ENCODE measurements around the gene ZBTB21.
"Not testable (repeated sequence)": the region's sequence is repeated elsewhere in the genome, so short reads cannot be mapped to it uniquely, and the experiment has no call there.

The ZBTB21 gene

DNA sequence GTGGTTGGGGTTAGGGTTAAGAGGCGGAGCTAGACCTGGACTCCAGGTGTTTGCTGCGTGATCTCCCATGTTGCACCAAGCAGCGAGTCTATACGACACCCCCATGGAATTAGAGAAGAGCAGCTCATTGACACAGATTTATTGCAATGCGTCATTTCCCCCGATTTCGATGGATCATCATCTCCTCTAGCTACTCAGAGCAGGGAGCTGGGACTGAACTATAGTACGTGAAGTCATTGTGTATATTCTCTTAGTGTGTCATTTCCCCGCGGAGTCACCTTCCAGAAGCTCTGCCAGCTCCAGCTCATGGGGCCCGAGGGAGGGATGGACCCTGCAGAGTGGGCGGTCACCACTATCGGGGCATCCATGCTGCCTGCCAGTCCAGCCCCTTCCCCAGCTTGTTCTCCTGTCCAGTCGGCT, 48.9 kb downstream of the ZBTB21 start:
- H3K9me3 ChIP-seq (ENCODE audit: low read length), result no peaks in the 10 kb centered on the region
- no peaks in the 10 kb centered on the region for H3K36me3 ChIP-seq (ENCODE audit: insufficient read depth, low read length)
- no peaks in the 10 kb centered on the region for H3K27me3 ChIP-seq (ENCODE audit: insufficient read depth, low read length)
- H2AFZ ChIP-seq (ENCODE audit: low read depth, low read length), result peak overlapping the region; percentile 24
- no peak overlapping the region for H3K4me3 ChIP-seq (ENCODE audit: low read length)
- H3K4me1 ChIP-seq (ENCODE audit: insufficient read depth, low read length), result peaks cover 17% of the 10 kb centered on the region

DNA sequence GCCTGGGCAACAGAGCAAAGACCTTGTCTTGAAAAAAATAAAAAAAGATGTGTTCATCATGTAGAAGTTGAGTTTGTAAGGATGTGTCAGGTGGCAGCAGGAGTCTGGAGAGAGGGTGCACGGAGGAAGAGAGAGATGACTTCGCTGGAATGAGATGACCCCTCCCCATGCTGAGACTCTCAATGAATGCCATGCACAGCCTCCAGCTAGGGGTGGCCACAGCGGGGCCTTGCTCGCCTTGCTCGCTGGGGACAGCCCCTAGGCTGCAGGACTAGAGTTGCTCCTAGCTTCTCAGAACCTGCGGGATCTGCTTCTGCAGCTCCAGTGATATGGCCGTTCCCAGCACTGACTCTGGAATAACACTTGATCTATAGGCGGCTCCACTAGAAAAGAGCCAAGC, 49.8 kb downstream of the ZBTB21 start:
- Histone ChIP-seq H3K27me3 (ENCODE audit: insufficient read depth, low read length) (no peaks in the 10 kb centered on the region), H3K4me3 (ENCODE audit: low read length) (no peak overlapping the region), H2AFZ (ENCODE audit: low read depth, low read length) (no peak overlapping the region), H3K9me3 (ENCODE audit: low read length) (no peaks in the 10 kb centered on the region), H3K36me3 (ENCODE audit: insufficient read depth, low read length) (no peaks in the 10 kb centered on the region), H3K4me1 (ENCODE audit: insufficient read depth, low read length) (peaks cover 17% of the 10 kb centered on the region)

DNA sequence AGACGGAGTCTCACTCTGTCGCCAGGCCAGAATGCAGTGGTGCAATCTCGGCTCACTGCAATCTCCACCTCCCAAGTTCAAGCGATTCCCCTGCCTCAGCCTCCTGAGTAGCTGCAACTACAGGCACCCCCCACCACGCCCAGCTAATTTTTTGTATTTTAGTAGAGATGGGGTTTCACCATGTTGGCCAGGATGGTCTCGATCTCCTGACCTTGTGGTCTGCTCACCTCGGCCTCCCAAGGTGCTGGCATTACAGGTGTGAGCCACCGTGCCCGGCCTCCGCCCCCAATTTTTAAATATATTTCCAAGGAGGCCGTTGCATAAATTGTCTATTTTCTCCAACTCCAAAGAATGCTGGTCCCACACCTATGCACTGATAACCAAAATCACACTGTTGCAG, 50.5 kb downstream of the ZBTB21 start:
- H3K9me3 ChIP-seq (ENCODE audit: low read length); H3K27me3 ChIP-seq (ENCODE audit: insufficient read depth, low read length); H3K4me3 ChIP-seq (ENCODE audit: low read length); H3K36me3 ChIP-seq (ENCODE audit: insufficient read depth, low read length); H2AFZ ChIP-seq (ENCODE audit: low read depth, low read length): not testable (repeated sequence)
- H3K4me1 ChIP-seq (ENCODE audit: insufficient read depth, low read length), result peaks cover 17% of the 10 kb centered on the region

DNA sequence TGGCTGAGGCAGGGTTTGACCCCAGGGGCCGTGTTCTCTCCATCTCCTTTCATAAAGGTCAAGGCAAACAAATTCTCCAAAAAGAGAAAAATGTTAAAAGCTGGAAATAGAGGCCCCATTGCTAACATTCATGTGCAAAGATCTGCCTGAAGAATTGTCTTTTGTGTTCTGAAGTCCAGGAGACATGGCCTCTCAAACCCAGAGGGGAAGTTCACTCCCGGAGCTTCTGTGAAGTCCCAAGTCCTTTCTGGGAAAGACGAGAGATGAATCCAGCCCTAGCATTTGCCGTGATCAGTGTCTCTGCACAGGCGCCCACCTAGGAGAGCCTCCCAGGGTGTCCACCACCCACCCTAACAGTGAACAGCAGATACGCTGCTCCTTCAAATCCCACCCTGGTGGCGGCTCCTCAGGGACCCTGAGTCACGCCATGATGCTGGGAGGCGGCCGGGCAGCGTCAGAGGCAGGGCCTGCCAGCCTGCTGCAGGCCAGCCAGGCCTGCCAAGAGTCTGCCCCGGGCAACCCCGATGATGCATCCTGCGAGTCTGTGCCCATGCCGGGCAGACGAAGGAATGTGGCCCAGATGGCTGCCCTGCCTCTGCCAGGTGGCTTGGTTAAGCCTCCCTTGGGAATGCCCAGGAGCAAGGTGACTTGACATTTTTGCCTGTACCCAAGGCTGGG, 51.1 kb downstream of the ZBTB21 start:
- H3K36me3 ChIP-seq (ENCODE audit: insufficient read depth, low read length), result no peaks in the 10 kb centered on the region
- H2AFZ ChIP-seq (ENCODE audit: low read depth, low read length), result no peak overlapping the region
- peaks cover 17% of the 10 kb centered on the region for H3K4me1 ChIP-seq (ENCODE audit: insufficient read depth, low read length)
- H3K27me3 ChIP-seq (ENCODE audit: insufficient read depth, low read length), result no peaks in the 10 kb centered on the region
- H3K9me3 ChIP-seq (ENCODE audit: low read length), result no peaks in the 10 kb centered on the region
- H3K4me3 ChIP-seq (ENCODE audit: low read length), result no peak overlapping the region

DNA sequence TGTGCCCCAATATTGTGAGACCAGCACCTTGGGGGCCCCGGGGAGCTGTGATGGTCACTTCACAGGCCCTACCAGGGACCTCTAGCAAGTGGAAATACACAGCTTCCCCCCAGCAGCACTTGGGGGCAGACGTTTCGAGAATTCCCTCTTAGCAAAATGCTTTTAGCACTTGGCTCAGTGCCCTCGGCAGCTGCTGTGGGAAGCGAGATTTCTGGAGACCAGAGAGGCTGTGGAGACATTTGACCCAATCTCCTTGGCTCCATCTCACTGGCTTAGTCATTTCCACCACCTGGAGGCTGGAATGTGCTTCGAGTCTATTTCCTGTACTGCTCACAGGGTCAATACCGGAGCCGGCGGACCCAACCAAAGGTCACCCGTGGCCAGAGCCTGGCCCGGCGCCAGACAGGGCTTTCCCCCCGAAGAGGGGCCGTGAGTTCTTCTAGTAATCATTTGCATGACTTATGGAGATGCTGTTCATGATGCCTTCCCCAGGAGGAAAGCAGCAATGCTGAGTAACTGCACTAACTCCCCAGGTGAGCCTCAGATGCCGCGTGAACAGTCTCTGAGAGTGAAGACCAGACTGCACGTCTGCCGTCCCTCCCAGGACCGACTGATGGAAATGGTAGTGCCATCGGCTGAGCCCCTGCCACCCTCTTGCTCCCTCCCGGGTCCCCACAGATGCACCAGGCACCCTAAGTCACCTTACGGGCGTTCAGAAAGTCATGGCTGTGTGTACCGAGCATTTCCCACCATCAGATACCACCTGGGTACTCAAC, 52.0 kb downstream of the ZBTB21 start:
- Histone ChIP-seq H3K36me3 (ENCODE audit: insufficient read depth, low read length) (no peaks in the 10 kb centered on the region), H3K27me3 (ENCODE audit: insufficient read depth, low read length) (no peaks in the 10 kb centered on the region)

DNA sequence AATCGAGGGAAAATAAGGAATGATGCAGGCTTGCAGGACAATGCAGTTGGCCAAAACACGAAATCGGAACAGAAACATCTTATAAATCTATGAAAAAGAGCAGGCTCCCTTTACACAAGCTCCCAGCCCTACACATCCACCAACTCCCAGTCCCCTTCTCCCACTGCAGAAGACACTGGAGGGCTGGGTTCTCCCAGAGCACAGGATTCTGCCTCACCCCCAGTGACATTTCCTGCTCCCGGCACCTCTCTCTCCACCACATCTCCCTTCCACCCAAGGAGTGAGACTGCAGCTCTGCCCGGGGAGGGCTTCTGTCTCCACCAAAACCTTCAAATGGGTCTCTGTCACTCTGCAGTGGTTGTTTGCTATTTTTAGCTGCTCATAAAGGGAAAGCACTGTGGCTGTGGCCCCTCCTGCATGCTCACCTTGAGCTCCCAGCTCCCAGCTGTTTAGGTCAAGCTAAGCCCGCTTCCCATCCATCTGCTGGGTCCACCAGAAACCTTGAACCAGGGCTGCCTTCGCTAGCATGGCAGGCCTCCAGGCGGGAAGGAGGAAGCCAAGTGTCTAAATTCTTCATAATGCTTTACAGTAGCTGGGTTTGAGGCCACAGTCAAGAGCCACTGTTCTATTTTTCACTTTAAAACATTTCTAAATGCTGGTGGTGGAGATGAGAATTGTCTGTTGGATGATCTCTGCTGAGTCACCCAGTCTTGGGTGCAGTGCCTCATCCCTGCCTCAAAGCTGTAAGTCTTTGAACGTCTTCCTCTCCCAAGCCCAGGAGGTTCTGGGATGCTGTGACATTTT, 53.0 kb downstream of the ZBTB21 start:
- no peaks in the 10 kb centered on the region for H3K27me3 ChIP-seq (ENCODE audit: insufficient read depth, low read length)
- H2AFZ ChIP-seq (ENCODE audit: low read depth, low read length), result no peak overlapping the region
- H3K9me3 ChIP-seq (ENCODE audit: low read length), result no peaks in the 10 kb centered on the region
- peaks cover 15% of the 10 kb centered on the region for H3K4me1 ChIP-seq (ENCODE audit: insufficient read depth, low read length)
- no peaks in the 10 kb centered on the region for H3K36me3 ChIP-seq (ENCODE audit: insufficient read depth, low read length)
- no peak overlapping the region for H3K4me3 ChIP-seq (ENCODE audit: low read length)

More for the DNA sequence above, 52.0 kb downstream of the ZBTB21 start:
- peaks cover 17% of the 10 kb centered on the region for H3K4me1 ChIP-seq (ENCODE audit: insufficient read depth, low read length)
- H3K4me3 ChIP-seq (ENCODE audit: low read length), result no peak overlapping the region
- H3K9me3 ChIP-seq (ENCODE audit: low read length), result no peaks in the 10 kb centered on the region
- H2AFZ ChIP-seq (ENCODE audit: low read depth, low read length), result no peak overlapping the region

DNA sequence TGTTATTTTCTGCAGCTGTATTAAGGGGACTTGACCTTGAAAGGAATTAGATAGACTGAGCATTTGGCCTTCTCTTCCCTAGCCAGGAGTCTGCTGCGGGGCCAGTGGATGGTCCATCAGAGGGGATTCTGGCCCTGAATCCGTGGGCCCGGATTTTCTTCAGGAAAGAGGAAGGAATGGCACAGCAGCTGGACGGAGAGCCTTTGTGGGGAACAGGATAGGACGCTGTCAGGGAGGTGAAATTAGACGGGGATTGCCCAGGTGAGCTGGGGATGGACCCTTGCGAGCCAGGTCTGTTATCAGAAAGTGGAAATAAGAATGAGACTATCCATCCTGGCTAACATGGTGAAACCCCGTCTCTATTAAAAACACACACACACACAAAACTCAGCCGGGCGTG, 54.6 kb downstream of the ZBTB21 start:
- H3K27me3 ChIP-seq (ENCODE audit: insufficient read depth, low read length), result no peaks in the 10 kb centered on the region
- no peaks in the 10 kb centered on the region for H3K36me3 ChIP-seq (ENCODE audit: insufficient read depth, low read length)
- no peak overlapping the region for H2AFZ ChIP-seq (ENCODE audit: low read depth, low read length)
- H3K4me1 ChIP-seq (ENCODE audit: insufficient read depth, low read length), result peaks cover 5% of the 10 kb centered on the region
- H3K4me3 ChIP-seq (ENCODE audit: low read length), result no peak overlapping the region
- no peaks in the 10 kb centered on the region for H3K9me3 ChIP-seq (ENCODE audit: low read length)

DNA sequence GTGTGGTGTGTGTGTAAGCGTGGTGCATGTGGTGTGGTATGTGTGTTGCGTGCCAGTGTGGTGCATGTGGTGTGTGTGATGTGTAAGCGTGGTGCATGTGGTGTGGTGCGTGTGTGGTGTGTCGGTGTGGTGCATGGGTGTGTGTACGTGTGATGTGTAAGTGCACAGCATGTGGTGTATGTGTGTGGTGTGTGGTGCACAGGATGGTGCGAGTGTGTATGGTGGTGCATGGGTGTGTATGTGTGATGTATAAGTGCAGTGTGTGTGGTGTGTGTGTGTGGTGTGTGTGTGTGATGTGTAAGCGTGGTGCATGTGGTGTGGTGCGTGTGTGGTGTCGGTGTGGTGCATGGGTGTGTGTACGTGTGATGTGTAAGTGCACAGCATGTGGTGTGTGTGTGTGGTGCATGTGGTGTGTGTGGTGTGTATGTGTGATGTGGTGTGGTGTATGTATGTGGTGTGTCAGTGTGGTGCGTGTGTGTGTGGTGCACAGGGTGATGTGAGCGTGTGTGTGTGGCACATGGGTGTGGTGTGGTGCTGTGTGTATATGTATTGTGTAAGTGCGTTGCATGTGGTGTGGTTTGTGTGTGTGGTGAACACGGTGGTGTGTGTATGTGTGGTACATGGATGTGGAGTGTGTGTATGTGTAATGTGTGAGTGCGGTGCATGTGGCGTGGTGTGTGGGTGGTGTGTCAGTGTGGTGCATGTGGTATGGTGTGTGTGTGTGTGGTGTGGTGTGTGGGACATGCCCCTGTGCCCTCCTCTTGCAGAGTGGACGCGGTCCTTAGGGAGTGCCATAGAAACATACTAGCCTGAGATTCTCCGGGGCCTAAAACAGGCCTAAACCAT, 55.3 kb downstream of the ZBTB21 start:
- Histone ChIP-seq H3K4me3 (ENCODE audit: low read length) (no peak overlapping the region), H3K9me3 (ENCODE audit: low read length) (no peaks in the 10 kb centered on the region), H3K4me1 (ENCODE audit: insufficient read depth, low read length) (peaks cover 5% of the 10 kb centered on the region)

DNA sequence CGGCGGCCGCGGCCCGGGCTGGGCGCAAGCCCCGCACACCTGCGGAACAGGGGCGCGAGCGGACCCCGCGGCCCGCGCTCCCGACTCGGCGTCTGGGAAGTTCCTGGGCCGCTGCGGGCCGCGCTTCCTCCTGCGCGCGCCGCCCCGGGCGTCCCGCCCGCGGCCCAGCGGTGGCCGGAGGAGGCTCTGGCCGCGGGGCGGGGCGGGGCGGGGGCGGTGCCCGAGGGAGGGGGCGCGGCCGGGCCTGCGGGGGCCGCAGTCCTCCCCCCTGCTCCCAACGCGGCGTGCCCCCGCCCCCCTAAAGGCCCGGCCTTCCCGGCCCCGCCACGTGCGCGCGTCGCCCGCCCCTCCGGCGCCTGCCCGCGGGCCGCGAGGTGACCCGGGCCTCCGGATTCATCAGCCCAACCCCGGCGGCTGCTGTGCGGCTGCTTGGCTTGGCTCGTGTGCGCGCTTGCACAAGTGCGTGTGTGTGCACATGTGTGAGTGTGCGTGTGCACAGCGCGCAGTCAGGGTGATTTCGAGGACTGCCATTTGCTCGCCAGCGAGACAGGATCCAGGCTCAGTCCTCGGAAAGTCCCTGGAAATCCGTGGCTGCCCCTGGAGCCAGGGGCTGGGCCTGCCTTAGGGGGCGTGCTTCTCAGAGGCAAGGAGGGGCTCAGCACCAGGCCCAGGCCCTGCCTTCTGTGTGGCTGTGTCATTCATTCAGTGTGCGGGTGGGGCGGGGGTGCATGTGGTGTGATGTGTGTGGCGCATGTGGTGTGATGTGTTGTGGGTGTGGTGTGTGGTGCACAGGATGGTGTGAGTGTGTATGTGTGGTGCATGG, 56.1 kb downstream of the ZBTB21 start, which contains the start of gene C2CD2:
TSS of gene C2CD2 (minus strand) at position 188 of the 823 bp plus-strand sequence. CDS start 370 bp downstream, outside the sequence.
- peaks cover 5% of the 10 kb centered on the region for H3K4me1 ChIP-seq (ENCODE audit: insufficient read depth, low read length)
- no peaks in the 10 kb centered on the region for H3K9me3 ChIP-seq (ENCODE audit: low read length)
- H3K27me3 ChIP-seq (ENCODE audit: insufficient read depth, low read length), result no peaks in the 10 kb centered on the region
- no peaks in the 10 kb centered on the region for H3K36me3 ChIP-seq (ENCODE audit: insufficient read depth, low read length)
- peak within 1 kb of the TSS; percentile 57 for H3K4me3 ChIP-seq (ENCODE audit: low read length)
- H2AFZ ChIP-seq (ENCODE audit: low read depth, low read length), result peak within 1 kb of the TSS; percentile 24

More for the DNA sequence above, 55.3 kb downstream of the ZBTB21 start:
- no peaks in the 10 kb centered on the region for H3K36me3 ChIP-seq (ENCODE audit: insufficient read depth, low read length)
- H3K27me3 ChIP-seq (ENCODE audit: insufficient read depth, low read length), result no peaks in the 10 kb centered on the region
- H2AFZ ChIP-seq (ENCODE audit: low read depth, low read length), result no peak overlapping the region

DNA sequence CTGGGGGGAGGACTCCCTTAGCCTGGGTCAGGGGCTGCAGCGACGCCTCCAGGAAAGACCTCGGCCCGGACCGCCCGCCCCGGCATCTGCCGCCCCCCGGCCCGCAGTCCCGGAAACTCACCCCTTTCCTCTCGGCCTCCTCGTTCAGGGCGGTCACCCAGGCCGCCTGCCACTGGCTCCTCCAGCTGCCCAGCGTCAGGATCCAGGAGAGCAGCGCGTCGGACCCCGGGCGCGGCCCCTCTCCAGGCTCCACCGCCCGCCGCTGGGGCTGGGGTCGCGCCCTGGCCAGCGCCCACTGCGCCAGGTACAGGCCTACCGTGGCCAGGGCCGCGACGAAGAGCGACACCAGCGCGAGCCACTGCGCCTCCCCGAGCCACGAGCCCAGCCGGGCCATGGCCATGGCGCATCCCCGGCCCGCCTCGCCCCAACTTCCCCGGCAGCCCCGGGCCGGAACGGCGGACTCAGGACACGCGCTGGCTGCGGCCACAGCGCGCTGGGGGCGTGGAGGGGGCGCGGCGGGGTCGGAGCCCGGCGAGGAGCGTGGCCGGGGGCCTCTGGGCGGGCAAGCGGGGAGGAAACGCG, 56.8 kb downstream of the ZBTB21 start:
- H3K9me3 ChIP-seq (ENCODE audit: low read length), result no peaks in the 10 kb centered on the region
- H3K4me1 ChIP-seq (ENCODE audit: insufficient read depth, low read length), result peaks cover 2% of the 10 kb centered on the region
- H2AFZ ChIP-seq (ENCODE audit: low read depth, low read length), result peak overlapping the region; percentile 24
- peak overlapping the region; percentile 57 for H3K4me3 ChIP-seq (ENCODE audit: low read length)
- no peaks in the 10 kb centered on the region for H3K36me3 ChIP-seq (ENCODE audit: insufficient read depth, low read length)
- H3K27me3 ChIP-seq (ENCODE audit: insufficient read depth, low read length), result no peaks in the 10 kb centered on the region

DNA sequence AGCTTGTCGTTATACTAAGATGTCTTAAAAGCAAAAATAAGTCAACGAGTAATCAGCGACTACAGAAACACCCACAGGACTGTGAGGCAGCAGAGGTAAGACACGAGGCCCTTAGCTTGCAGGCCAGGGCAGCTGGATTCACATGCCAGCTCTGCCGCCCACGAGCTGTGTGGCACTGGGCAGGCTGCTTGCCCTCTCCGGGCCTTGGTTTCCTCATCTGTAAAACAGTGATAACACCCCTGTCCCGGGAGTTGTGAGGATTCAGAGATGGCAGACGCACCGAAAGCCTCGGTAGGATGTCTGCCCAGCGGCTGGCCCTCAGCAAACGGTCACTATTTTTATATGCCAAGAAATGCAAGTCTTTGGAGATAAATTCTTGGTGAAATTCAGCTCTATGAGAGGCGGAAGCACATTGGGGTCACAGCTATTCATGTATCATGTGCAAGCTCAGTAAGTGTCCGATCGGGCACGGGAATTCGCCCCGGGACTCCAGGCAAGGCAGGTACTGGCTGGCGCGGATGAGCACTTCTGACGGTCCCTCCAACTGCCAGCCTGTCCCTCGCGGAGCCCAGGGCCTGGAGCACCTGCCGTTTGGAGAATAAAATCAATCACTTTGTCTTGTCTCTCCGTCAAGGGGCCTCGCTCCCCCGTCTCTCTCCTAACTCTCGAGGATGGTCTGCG, 57.5 kb downstream of the ZBTB21 start:
- peak overlapping the region; percentile 57 for H3K4me3 ChIP-seq (ENCODE audit: low read length)
- H3K4me1 ChIP-seq (ENCODE audit: insufficient read depth, low read length), result peaks cover 2% of the 10 kb centered on the region
- no peaks in the 10 kb centered on the region for H3K27me3 ChIP-seq (ENCODE audit: insufficient read depth, low read length)

More for the DNA sequence above, 57.5 kb downstream of the ZBTB21 start:
- no peaks in the 10 kb centered on the region for H3K9me3 ChIP-seq (ENCODE audit: low read length)
- H3K36me3 ChIP-seq (ENCODE audit: insufficient read depth, low read length), result no peaks in the 10 kb centered on the region
- peak overlapping the region; percentile 24 for H2AFZ ChIP-seq (ENCODE audit: low read depth, low read length)

Measured in neuron (in vitro differentiated cells).